ENCODE data around the gene LHCGR. TPM values are rescaled to one million over a fixed set of nuclear protein-coding genes. Genes with fewer than 3 reads are reported as not detected.

The LHCGR gene
- polyA plus RNA-seq, 1 donor from 2014 or later: not detected

- Histone ChIP-seq H3K27me3 (ENCODE audit: insufficient read depth, low read depth, low read length) (no peaks in the 10 kb centered on the region), H3K4me2 (ENCODE audit: low read length) (no peak overlapping the region), H3F3A (ENCODE audit: insufficient read depth, low read length, poor library complexity, severe bottlenecking) (peaks cover 4% of the 10 kb centered on the region), H3K27ac (ENCODE audit: low read length) (no peak overlapping the region), H3K4me3 (ENCODE audit: low read length) (no peak overlapping the region), H3K9me2 (ENCODE audit: insufficient read depth, low read length) (no peaks in the 10 kb centered on the region), H4K20me1 (ENCODE audit: insufficient read depth) (no peaks in the 10 kb centered on the region), H3K9ac (ENCODE audit: low read length) (no peak overlapping the region), H2AFZ (ENCODE audit: low read depth, low read length) (no peak overlapping the region), H3K36me3 (ENCODE audit: insufficient read depth, low read length) (no peaks in the 10 kb centered on the region), H3K9me3 (ENCODE audit: low read length) (no peaks in the 10 kb centered on the region), H3K79me2 (replicated peaks; ENCODE audit: insufficient read depth, low read length) (no peaks in the 10 kb centered on the region)
- TF ChIP-seq RAD21 (conservative IDR thresholded peaks at IDR 0.05) (no peak), CTCF (IDR thresholded peaks at IDR 0.05; ENCODE audit: poor library complexity, severe bottlenecking) (no peak), TAF1 (IDR thresholded peaks at IDR 0.05; ENCODE audit: low read depth) (no peak), MXI1 (conservative IDR thresholded peaks at IDR 0.05; ENCODE audit: poor library complexity, severe bottlenecking) (no peak), EZH2 (IDR thresholded peaks at IDR 0.05; ENCODE audit: borderline replicate concordance, insufficient read depth, low read length, poor library complexity, severe bottlenecking) (no peak), SMC3 (conservative IDR thresholded peaks at IDR 0.05; ENCODE audit: poor library complexity) (no peak)
Measured at GRCh38 chr2:48738806-48739205, 16.7 kb downstream of the LHCGR start.

DNA sequence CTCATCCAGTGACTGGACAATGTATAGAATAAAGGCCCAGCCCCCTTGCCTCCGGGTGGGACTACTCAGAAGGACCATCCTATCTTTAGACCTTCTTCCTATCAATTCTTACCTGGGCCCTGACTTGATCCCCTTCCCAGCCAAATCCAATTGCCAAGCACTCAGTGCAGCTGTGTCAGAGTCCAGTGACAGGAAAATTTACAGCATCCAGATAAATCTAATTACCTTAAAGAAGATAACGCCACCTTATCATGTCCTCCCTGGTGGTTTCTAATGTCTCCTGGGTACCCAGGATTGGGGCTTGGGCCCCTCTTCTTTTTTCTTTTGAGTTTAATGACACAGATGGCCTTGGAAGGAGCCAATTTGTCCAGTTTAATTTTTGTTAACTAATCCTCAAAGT, 19.3 kb downstream of the LHCGR start:
- Histone ChIP-seq H4K20me1 (ENCODE audit: insufficient read depth) (no peaks in the 10 kb centered on the region), H3K9ac (ENCODE audit: low read length) (no peak overlapping the region), H3K79me2 (replicated peaks; ENCODE audit: insufficient read depth, low read length) (no peaks in the 10 kb centered on the region), H3K4me2 (ENCODE audit: low read length) (no peak overlapping the region), H2AFZ (ENCODE audit: low read depth, low read length) (no peak overlapping the region), H3K27ac (ENCODE audit: low read length) (no peak overlapping the region), H3K9me2 (ENCODE audit: insufficient read depth, low read length) (no peaks in the 10 kb centered on the region), H3K4me3 (ENCODE audit: low read length) (no peak overlapping the region), H3K36me3 (ENCODE audit: insufficient read depth, low read length) (no peaks in the 10 kb centered on the region), H3F3A (ENCODE audit: insufficient read depth, low read length, poor library complexity, severe bottlenecking) (peaks cover 5% of the 10 kb centered on the region), H3K27me3 (ENCODE audit: insufficient read depth, low read depth, low read length) (no peaks in the 10 kb centered on the region), H3K9me3 (ENCODE audit: low read length) (no peaks in the 10 kb centered on the region)
- no peak for TF ChIP-seq REST (IDR thresholded peaks at IDR 0.05; ENCODE audit: borderline replicate concordance)
- no peak for TF ChIP-seq TAF1 (IDR thresholded peaks at IDR 0.05; ENCODE audit: low read depth)
- no peak for TF ChIP-seq EZH2 (IDR thresholded peaks at IDR 0.05; ENCODE audit: borderline replicate concordance, insufficient read depth, low read length, poor library complexity, severe bottlenecking)
- TF ChIP-seq SMC3 (conservative IDR thresholded peaks at IDR 0.05; ENCODE audit: poor library complexity): no peak
- no peak for TF ChIP-seq EP300 (conservative IDR thresholded peaks at IDR 0.05; ENCODE audit: poor library complexity, severe bottlenecking)

All from neural cell (in vitro differentiated cells).